ENCODE measurements around the gene USP6.
A peak's percentile ranks its signal among the peaks of the same experiment; 100 is the strongest.
"Not testable (repeated sequence)": the region's sequence is repeated elsewhere in the genome, so short reads cannot be mapped to it uniquely, and the experiment has no call there.

USP6 gene

GRCh38 chr17:5115673-5116651 lies at the start of gene USP6:
USP6 (plus strand) TSS chr17:5116032; CDS start chr17:5130368, 14,336 bp downstream.
- DNase-seq (ENCODE audit: low spot score): no peak

- no peak for DNase-seq (ENCODE audit: low spot score)
Observed at GRCh38 chr17:5068236-5068635, 47.6 kb upstream of the USP6 start.

DNA sequence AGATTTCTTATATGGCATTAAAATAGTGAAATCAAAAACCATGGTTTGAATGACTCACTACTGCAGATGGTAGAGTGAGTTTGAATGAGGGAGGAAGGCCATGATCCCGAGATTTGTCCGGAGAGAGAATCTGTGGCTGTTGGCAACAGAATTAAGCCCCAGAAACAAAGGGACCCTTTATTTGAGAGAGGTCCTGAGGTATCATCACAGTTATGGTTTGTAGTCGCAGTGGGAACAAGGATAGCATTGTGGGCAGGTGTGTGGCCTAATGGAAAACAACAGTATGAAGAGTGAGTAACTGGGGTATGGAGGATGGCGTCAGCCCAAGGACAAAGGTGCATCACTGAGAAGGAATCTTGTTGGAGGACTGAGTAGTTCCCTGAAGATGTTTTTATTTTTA lies 46.1 kb upstream of the USP6 start:
- DNase-seq (ENCODE audit: low spot score): peak; percentile 31

DNA sequence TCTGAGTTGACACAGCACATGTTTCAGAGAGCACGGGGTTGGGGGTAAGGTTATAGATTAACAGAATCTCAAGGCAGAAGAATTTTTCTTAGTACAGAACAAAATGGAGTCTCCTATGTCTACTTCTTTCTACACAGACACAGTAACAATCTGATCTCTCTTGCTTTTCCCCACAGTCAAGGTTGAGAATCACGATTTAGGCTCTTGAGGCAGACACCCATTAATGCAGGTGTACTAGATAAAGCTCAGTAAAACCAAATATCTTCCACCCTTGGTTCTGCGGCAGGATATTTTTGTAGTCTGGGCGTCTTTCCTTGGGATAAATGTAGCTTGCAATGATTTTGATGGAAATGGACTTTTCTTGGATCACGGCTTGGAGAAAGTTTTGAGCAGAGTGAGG lies 40.4 kb upstream of the USP6 start:
- DNase-seq (ENCODE audit: low spot score): not testable (repeated sequence)

DNA sequence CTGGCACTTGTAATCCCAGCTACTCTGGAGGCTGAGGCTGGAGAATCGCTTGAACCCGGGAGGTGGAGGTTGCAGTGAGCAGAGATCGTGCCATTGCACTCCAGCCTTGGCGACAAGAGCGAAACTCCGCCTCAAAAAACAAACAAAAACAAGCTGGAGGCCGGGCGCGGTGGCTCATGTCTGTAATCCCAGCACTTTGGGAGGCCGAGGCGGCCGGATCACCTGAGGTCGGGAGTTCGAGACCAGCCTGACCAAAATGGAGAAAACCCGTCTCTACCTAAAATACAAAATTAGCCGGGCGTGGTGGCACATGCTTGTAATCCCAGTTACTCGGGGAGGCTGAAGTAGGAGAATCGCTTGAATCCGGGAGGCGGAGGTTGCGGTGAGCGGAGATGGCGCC lies 38.6 kb upstream of the USP6 start:
- DNase-seq (ENCODE audit: low spot score): not testable (repeated sequence)

DNA sequence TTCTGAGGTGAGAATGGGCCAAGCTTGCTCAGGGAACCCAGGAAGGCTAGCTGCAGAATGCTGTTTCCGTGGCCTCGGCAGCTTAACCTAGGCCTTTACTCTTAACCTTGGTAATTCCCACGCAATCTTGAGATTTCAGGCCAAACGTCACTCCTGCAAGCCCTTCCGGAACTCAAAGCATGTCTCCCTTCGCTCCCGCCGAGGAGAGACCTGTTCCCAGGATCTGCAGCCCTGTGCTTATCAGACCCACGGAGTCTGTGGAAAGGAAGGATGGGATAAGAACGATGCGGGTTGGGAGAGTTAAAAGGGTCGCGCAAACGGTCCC lies 38.1 kb upstream of the USP6 start:
- DNase-seq (ENCODE audit: low spot score): no peak

- DNase-seq (ENCODE audit: low spot score): peak; percentile 78
Observed at GRCh38 chr17:5078106-5079028, 37.5 kb upstream of the USP6 start, which contains the start of gene ZFP3. ZFP3 (plus strand) TSS chr17:5078467; CDS start chr17:5091505, 13,038 bp downstream.

DNA sequence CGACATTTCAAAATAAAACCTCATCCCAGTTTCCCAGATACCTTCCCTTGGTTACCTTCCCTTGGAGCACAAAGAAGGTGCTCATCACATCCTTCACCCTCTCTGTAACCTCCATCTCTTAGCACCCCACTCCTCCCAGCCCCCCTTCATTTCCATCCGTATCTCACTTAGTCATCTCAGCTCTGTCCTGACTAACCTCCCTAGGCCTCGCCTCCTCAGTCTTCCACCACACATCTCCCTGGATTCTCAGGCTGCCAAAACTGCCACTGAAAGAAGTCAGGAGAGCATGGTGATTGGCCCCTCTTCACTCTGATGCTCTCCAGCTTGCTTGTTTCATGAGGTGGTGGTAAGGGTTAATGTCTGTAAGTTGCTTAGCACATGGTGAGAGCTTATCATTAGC lies 35.2 kb upstream of the USP6 start:
- no peak for DNase-seq (ENCODE audit: low spot score)

- DNase-seq (ENCODE audit: low spot score): no peak
Observed at GRCh38 chr17:5092218-5093010, 23.4 kb upstream of the USP6 start.

- DNase-seq (ENCODE audit: low spot score): no peak
Observed at GRCh38 chr17:5096731-5097100, 19.1 kb upstream of the USP6 start.

- no peak for DNase-seq (ENCODE audit: low spot score)
Observed at GRCh38 chr17:5097101-5097834, 18.6 kb upstream of the USP6 start.

GRCh38 chr17:5099271-5099670 lies 16.6 kb upstream of the USP6 start:
- peak; percentile 9 for DNase-seq (ENCODE audit: low spot score)

- no peak for DNase-seq (ENCODE audit: low spot score)
Observed at GRCh38 chr17:5100832-5101231, 15.0 kb upstream of the USP6 start.

- no peak for DNase-seq (ENCODE audit: low spot score)
Observed at GRCh38 chr17:5110816-5111215, 5.0 kb upstream of the USP6 start.

- peak; percentile 93 for DNase-seq (ENCODE audit: low spot score)
Observed at GRCh38 chr17:5111402-5112204, 4.2 kb upstream of the USP6 start, which contains the start of gene ZNF232. ZNF232 (minus strand) TSS chr17:5111878; CDS start chr17:5111822, 56 bp downstream.

DNA sequence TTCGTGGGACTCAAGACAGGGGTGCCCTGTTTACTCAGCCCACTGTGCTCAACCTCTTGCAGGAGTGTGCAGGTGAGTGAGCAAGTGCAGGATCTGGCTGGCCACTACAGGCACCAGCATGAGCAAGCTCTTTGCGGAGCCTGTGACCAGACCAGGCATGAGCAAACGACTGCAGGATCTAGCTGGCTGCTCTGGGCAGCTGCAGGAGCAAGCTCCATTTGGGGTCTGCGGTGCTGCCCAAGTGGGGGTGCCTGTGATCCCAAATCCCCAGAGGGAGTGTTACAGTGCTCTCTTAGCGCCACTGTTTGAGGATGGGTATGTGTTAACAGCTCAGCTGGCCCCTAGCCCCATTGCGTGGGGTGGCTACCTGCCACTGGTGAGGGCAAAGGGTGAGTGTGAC lies 2.4 kb downstream of the USP6 start:
- no peak for DNase-seq (ENCODE audit: low spot score)

GRCh38 chr17:5120036-5120435 lies 4.2 kb downstream of the USP6 start:
- no peak for DNase-seq (ENCODE audit: low spot score)

- DNase-seq (ENCODE audit: low spot score): not testable (repeated sequence)
Observed at GRCh38 chr17:5120436-5121185, 4.8 kb downstream of the USP6 start.

GRCh38 chr17:5121186-5121841 lies 5.5 kb downstream of the USP6 start:
- DNase-seq (ENCODE audit: low spot score): no peak
